Raji (cell line): ENCODE results near the gene MACROH2A1.

Experiments used
- POLR2A ChIP-seq: IDR thresholded peaks from 2 replicates; pipeline ENCODE4 v1.6.1; 2011; ENCODE audit warnings: low read depth, low read length, control low read depth; ENCODE audit not compliant: insufficient read depth

Gene MACROH2A1

DNA sequence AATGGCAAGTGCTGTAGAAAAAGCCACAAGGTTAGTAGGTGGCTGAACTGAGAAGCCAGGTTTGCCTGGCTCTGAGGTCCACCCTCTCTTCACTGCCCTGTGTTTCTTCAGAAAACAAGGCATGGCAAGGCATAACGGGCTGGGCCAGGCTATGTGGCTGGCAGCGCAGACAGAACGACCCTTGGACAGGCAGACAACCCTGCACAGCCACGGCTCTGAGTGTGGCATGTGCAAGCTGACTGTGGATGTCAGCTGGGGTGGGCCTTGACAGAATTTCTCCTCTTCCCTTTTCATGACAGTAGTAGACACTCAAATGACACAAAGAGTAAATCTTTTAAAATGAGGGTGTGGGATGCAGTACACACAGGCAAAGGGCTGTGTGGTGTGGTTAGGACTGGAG, 81.7 kb downstream of the MACROH2A1 start:
- no peak for TF ChIP-seq POLR2A

DNA sequence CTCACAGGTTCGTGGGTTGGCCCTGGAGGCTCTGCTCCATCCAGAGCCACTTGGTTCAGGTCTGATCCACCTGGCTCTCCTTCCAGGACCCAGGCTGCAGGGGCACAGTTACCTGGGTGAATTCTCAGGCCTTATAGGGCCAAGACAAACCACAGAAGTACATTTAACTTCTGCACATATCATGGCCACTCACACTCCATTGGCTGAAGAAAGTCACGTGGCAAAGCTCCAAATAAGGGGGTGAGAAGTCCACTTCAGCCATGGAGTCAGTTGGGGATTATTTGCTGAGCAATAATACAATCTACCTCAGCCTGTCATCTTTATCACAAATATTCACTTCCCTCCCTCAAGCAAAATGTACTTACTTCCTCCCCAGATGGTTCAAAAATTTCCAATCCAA, 83.6 kb downstream of the MACROH2A1 start:
- TF ChIP-seq POLR2A: no peak

DNA sequence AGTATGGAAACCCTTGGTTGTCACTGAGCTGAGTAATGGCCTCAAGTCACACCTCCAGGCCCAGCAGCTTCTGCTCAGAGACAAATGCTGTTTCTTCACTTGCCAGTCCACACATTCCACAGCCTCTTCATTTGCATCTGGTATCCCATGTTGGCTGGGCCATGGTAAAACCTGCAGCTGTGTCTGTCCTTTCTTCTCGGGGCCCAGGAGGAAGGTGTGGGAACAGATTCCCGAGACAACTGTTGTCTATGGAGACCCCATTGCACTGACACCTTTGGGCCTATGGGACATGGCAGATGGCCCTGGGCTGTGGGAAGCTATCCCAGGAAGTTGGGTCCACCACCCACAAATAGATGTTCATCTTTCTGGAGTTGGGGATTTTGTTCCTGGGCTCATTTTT, 85.1 kb downstream of the MACROH2A1 start:
- TF ChIP-seq POLR2A: no peak

DNA sequence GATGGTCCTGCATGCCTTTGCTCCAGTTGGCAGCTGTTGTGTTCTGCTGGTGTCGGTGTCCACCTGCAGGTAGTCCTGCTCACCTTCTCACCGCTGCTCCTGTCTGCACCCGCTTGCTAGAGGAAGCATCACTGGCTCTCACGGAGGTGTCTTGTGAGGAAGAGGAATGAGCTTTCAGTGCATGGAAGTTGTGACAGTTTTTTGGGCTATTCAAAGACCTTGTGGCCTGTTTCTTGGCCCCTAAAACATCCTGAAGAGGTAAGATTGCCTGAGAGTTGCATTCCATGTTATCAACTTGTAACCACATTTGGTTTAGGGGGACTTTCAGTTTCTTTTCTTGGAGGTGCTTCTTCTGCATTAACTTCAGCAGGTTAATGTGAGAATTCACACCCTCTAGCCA, 85.6 kb downstream of the MACROH2A1 start:
- TF ChIP-seq POLR2A: no peak

DNA sequence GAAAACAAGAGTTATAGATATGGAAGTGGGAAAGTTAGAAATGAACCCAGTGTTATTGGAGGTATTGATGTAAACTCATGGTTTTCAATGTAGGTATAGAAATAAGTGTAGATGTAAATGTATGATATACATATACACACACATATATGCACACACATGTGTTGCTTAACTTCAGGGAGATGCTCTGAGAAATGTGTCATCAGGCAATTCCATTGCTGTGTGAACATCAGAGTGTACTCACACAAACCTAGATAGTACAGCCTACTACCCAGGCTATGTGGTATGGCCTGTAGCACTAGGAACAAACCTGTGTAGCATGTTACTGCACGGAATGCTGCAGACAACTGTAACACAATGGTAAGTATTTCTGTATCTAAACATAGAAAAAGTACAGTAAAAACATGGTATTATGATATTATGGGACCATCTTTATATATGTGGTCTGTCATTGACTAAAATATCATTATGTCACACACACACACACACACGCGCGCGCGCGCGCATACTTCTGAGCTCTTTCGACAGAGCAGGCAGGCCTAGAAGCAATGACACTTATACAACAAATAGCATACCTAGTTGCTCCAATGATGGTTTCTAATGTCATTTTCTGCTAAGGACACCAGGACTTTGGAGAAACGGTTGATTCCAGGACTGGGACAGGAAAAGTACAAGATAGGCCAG, 86.6 kb downstream of the MACROH2A1 start:
- TF ChIP-seq POLR2A: no peak

DNA sequence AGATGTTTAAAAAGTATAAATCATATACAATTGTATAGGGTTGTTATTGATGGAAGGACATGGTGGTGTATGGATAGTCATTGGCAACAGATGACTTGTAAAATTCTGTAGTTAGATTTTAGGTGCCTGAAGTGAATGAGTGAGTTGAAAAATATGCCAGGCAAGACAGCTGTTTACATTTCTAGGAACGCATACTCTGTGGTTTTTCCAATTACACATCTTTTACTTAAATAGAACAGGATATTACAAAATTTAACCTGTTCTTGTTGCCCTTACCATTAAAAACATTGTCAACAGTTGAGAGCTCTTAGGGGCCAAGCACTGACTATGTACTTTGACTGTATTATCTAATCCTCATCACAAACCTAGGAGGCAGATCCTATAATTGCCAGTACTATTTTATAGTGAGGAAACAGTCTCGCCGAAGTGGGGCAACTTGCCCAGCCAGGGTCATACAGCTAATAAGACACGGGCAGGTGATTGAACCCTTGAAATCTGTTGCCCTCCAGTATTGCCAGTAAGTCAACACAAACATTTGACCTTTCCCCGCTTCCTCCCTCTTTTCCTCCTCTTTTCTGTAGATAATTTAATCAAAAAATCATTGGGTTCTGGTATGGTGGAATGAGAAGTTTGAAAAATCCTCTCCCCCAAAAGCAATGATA, 88.6 kb downstream of the MACROH2A1 start:
- no peak for TF ChIP-seq POLR2A

DNA sequence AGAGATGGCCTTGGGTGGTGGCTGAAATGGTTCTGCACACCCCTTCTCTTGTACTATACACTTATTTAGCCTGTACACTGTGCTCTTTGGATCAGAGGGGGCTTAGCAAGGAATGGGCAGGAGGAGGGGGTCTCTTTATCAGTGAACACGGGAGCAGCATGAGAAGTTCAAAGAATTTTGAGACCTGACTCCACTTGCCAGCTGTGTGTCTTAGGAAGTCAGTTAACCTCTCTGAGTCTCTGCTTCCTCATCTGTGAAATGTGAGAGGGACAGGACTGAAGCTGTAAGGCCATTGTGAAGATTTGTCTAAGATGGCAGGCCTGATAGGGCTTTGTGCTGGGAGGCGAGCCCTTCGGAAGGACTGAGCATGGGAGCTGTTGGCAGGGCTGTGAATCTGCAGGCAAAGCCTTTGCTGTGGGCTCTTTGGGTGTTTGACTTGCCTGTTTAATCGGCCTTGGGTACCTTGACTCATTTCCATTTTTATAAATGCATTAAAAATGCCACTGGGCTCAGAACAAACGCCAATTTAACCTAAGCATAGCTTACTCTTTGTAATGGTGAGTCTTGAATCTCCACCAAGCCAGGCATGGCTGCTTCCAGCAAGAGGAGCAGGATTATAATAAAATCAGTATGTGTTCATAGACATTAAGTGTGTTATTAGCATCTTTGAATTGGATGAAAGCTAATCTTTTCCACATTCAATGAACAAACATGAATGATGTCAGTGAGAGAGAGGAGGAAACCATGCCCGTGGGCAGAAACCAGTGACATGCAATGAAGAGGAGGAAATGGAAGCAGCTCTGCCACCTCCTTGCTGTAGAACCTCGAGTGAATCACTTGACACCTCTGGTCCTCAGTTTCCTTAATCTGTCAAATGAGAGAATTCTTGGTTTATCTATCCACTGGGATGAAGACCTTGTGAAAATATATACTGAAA, 89.4 kb downstream of the MACROH2A1 start:
- no peak for TF ChIP-seq POLR2A

DNA sequence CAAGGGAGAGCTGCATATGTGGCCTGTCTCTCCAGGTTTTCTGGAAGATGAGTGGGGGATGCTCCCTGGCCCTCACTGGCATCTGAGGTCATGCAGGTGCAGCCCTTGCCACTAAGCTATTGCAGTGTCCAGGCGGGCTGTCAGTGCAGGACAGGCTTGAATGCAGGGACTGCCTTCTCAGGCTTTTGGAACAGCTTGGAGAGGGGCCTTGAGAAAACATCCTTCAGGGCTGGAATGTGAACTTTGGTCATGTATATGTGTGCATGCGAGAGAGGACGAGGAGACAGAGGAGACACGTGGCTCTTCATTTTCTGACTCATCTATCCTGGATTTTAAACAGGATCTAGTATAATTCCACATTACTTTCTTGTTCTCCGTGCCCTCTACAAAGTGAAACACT, 90.3 kb downstream of the MACROH2A1 start:
- TF ChIP-seq POLR2A: no peak

DNA sequence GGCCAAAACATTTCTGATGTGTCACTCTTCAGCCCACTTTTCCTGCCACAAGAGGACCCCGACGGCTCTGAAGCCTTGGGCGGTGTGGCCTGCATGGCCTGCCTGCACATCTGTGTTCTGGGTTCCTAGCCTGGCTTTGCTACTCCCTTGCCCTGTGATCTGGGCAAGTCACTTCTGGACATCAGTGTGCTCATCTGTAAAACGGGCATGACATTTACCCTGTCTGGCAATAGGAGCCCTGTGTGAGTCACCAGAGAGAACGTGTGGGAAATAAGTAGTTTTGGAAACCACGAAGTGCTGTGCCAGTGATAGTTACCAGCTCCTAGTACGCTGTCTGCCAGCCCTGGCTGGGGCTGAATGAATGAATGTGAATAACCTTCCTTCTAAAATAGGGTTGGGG, 90.8 kb downstream of the MACROH2A1 start:
- TF ChIP-seq POLR2A: no peak

DNA sequence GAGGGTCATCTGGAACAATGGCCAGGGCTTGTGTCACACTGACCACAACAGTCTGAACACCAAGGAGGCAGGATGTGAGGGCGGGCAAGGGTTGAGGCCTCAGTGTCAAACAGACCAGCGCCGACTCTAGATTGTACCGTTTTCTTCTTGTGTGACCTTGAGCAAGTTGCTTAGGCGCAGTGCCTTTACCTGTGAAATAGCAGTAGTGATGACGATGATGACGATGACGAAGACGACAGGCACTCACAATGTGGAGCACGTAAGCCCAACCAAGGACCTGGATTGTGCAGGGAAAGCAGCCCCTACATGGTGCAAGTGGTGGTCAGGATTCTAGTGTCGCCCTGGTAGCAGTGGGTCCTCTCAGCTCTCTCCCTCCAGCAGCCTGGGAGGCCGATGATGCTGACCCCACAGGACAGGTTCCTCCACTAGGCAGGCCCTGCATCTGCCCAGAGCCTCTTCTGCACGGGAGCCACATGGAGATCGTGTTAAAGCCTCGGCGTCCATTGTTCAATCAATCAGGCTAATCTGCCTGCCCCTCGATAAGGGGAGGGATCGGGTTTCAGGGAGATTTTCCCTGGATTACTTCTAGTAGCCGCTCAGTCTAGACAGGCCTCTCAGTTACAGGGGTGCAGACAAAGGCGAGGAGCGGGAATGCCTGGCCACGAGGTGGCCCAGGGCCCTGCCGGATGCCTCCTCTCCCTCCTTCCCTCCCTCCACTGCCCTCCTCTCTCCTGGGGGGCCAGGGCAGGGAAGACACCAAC, 91.7 kb downstream of the MACROH2A1 start:
- no peak for TF ChIP-seq POLR2A

DNA sequence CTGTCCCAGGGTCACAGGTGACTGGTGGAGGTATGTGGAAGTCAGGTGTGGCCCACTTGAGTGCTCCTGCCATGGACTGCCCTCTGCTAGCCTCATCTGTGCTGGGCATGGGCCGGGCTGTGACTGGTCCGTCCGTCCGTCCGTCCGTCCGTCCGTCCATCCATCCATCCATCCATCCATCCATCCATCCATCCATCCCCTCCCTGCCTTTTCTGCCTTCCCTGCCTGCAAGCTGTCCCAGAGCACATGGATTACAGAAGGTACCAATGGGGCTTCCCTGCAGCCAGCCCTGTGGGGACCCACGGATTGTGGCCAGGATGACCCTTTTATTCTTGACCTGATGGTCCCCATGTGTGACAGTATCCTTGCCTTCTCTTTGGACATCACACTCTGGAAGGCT, 92.5 kb downstream of the MACROH2A1 start:
- TF ChIP-seq POLR2A: no peak

DNA sequence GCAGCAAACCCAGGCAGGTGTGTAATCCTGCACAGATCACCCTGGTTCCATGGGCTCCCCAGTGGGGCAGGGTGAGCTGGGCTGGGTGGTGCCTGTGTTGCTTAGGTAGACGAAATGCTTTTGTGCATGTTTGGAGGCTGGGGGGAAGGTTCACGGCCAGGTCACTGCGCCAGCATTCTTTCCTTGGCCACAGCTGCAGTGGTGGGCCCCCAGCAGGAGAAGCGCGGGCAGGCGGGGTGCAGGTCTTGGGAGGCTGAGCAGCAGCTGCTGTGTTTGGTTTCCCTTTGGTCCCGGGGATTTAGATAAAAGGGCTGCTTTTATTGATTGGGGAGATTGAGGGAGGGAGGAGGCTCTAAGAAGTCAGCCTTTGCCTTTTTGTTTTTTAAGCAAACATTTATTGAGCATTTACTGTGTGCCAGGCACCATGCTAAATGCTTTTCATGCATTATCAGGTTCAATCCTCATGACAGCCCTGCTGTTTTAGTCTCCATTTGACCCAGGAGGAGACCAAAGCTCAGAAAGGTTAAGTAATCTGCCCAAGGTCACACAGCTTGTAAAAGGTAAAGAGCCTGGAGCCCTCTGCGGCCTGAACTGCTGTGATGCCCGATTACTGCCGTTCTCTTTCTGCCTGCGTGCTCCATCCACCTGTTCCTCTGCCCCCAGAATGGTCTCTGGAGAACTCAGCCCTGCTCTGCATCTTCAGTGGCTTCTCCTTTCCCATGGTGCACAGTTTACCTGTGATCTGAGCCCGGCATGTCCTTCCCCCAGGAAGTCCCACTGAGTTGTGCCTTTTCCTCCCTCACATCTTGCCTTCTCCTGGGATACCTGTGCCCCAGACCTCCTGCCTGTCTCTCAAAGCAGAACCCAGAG, 94.4 kb downstream of the MACROH2A1 start:
- TF ChIP-seq POLR2A: no peak

DNA sequence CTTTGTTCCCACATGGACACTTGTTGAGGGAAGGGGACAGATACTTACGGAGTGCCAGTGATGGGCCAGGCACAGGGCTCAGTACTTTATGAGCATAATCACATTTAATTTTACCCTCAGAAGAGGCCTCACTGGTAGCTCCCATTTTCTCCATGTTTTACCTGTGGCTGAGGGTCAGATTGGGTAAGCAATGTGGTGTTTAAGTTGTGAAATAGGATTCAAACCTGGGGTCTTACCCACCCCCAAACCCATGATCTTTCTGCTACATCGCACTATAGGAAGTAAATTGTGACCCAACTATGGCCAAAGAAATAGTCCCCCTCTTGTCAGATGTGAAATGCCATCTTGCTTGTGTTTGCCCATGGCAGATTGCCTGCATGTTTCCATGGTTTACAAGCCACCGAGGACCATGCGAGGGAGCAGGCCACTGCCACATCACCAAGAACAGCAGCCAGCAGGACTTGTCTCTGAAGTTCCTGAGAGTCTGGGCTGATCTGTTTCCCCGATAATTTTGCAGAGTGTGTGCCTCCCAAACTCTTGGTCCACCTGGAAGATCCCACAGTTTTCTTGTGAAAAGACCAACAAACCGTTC, 95.4 kb downstream of the MACROH2A1 start:
- TF ChIP-seq POLR2A: no peak
